ENCODE measurements around the gene CREB3L2. TPM values are rescaled to one million over a fixed set of nuclear protein-coding genes. Genes with fewer than 3 reads are reported as not detected.
"Not testable (repeated sequence)": the region's sequence is repeated elsewhere in the genome, so short reads cannot be mapped to it uniquely, and the experiment has no call there.

CREB3L2 gene, protein sequence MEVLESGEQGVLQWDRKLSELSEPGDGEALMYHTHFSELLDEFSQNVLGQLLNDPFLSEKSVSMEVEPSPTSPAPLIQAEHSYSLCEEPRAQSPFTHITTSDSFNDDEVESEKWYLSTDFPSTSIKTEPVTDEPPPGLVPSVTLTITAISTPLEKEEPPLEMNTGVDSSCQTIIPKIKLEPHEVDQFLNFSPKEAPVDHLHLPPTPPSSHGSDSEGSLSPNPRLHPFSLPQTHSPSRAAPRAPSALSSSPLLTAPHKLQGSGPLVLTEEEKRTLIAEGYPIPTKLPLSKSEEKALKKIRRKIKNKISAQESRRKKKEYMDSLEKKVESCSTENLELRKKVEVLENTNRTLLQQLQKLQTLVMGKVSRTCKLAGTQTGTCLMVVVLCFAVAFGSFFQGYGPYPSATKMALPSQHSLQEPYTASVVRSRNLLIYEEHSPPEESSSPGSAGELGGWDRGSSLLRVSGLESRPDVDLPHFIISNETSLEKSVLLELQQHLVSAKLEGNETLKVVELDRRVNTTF
- 10 to 100 TPM; 45.2 to 61.6 (median 50.8) TPM for polyA plus RNA-seq (ENCODE audit: insufficient read depth in 1 of 5, insufficient read length in 5 of 5, low replicate concordance in 1 of 5)
- long read RNA-seq, donor 1, full-length matches to known transcripts, result 10 of 15 reads
- long read RNA-seq, donor 1, partial matches to known transcripts, result 5 of 15 reads
- long read RNA-seq, donor 1, other reads (novel, unspliced or antisense), result 0 of 15 reads
- long read RNA-seq, donor 2, full-length matches to known transcripts, result 2 of 11 reads
- long read RNA-seq, donor 2, partial matches to known transcripts, result 9 of 11 reads
- long read RNA-seq, donor 2, other reads (novel, unspliced or antisense), result 0 of 11 reads
- long read RNA-seq, donor 3, full-length matches to known transcripts, result 4 of 4 reads
- long read RNA-seq, donor 3, partial matches to known transcripts, result 0 of 4 reads
- long read RNA-seq, donor 3, other reads (novel, unspliced or antisense), result 0 of 4 reads
- long read RNA-seq, donor 4, full-length matches to known transcripts, result 3 of 20 reads
- long read RNA-seq, donor 4, partial matches to known transcripts, result 17 of 20 reads
- long read RNA-seq, donor 4, other reads (novel, unspliced or antisense), result 0 of 20 reads
- long read RNA-seq, donor 5, full-length matches to known transcripts, result 10 of 21 reads
- long read RNA-seq, donor 5, partial matches to known transcripts, result 11 of 21 reads
- long read RNA-seq, donor 5, other reads (novel, unspliced or antisense), result 0 of 21 reads
- long read RNA-seq, donor 6, full-length matches to known transcripts, result 12 of 27 reads
- long read RNA-seq, donor 6, partial matches to known transcripts, result 15 of 27 reads
- long read RNA-seq, donor 6, other reads (novel, unspliced or antisense), result 0 of 27 reads
- long read RNA-seq, donor 7, full-length matches to known transcripts, result 8 of 14 reads
- long read RNA-seq, donor 7, partial matches to known transcripts, result 6 of 14 reads
- long read RNA-seq, donor 7, other reads (novel, unspliced or antisense), result 0 of 14 reads
- long read RNA-seq, donor 8, full-length matches to known transcripts, result 1 of 1 reads
- long read RNA-seq, donor 8, partial matches to known transcripts, result 0 of 1 reads
- long read RNA-seq, donor 8, other reads (novel, unspliced or antisense), result 0 of 1 reads

- DNase-seq, result peak in 1 of 2 donors; percentile 68
These were observed at the start of gene CREB3L2 for GRCh38 chr7:138001529-138002095. Gene CREB3L2, minus strand, starts transcription at chr7:138002086. Its CDS starts 381 bp downstream, at chr7:138001705.

GRCh38 chr7:138049505-138050116 lies 47.7 kb upstream of the CREB3L2 start:
- no peak for DNase-seq

- DNase-seq, result no peak
These were observed 46.0 kb upstream of the CREB3L2 start for GRCh38 chr7:138047907-138048306.

GRCh38 chr7:138044897-138045296 lies 43.0 kb upstream of the CREB3L2 start:
- no peak for DNase-seq

- not testable (repeated sequence) for DNase-seq
These were observed 38.2 kb upstream of the CREB3L2 start for GRCh38 chr7:138040063-138040462.

GRCh38 chr7:138036135-138036534 lies 34.2 kb upstream of the CREB3L2 start:
- no peak for DNase-seq

DNA sequence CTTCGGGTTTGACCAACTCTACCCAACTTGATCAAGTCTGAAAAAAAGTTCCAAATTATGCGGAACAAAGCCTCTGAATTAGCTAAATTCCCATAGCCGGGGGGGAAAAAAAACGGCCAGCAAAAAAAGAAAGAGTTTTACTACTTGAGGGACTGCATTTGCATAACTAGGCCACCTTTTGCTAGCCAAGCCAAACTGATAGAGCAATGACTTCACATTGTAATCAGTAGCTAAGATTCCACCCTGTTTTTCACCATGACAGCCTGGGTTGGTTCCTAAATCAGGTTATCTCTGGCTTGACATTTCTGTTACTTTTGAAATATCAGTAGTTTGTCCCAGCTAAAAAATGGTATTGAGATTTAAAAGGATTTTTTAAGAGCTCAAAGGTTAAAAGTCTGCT lies 31.4 kb upstream of the CREB3L2 start:
- DNase-seq, result no peak

- DNase-seq, result no peak
These were observed 30.9 kb upstream of the CREB3L2 start for GRCh38 chr7:138032770-138033169.

- no peak for DNase-seq
These were observed 30.3 kb upstream of the CREB3L2 start for GRCh38 chr7:138032186-138032585.

- no peak for DNase-seq
These were observed 28.9 kb upstream of the CREB3L2 start for GRCh38 chr7:138030679-138031351.

DNA sequence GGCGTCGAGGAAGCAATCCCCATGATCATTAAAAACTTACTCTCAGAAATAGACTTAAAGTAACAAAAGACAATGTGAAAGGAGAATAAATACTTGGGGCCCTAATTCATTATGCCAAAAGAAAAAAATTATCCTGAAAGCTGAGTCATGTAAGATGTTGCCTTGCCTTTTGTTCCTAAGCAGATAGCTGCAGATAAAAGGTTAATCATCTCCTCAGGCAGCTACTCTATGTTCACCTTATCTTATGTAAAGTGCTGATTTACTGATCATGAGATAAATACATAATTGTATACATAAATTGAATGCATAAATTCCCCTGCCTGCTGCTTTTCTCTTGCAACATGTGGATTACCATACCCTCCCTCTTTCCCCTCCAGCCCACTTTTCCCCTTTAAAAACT lies 28.1 kb upstream of the CREB3L2 start:
- DNase-seq, result no peak

- DNase-seq, result no peak
These were observed 27.2 kb upstream of the CREB3L2 start for GRCh38 chr7:138029126-138029525.

DNA sequence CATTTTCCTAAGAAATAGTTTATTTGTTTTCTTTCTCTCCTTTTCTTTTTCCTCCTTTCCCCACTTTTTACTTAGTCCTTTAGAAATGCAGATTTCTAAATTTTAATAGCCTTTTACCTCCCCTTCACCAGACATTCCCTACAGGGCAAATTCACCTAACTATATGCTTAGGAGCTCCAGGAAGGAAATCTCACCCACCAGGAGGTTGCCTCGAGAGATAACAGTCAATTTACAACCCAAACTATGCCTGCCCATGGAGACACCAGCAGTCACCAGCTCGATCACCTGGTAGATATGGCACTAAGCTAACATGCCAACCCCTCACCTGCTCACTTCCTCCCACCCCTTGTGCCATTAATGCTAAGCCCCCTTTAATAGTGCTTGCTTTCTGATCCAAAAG lies 25.2 kb upstream of the CREB3L2 start:
- no peak for DNase-seq

- DNase-seq, result no peak
These were observed 23.6 kb upstream of the CREB3L2 start for GRCh38 chr7:138025215-138026186.

DNA sequence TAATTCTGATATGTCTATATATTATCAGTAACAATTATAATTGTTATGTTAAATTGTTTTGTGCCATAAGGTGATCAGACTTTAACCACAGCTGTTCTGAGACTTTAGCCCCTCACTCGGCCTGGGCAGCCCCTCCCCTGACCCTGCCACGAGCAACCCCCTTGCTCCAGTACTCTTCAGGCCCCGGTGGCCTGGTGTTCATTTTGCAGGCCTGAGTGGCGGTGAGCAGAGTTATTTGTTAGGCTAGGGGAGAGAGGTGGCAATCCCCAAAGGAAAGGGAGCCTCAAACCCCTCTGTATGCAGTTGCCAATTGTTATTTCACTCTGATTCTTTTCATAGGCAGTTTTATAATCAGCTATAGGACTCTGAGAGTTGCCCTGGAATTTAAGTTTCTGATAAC lies 22.9 kb upstream of the CREB3L2 start:
- DNase-seq, result no peak

GRCh38 chr7:138024343-138024691 lies 22.4 kb upstream of the CREB3L2 start:
- DNase-seq, result no peak

GRCh38 chr7:138023618-138024342 lies 21.9 kb upstream of the CREB3L2 start:
- no peak for DNase-seq

- DNase-seq, result no peak
These were observed 20.0 kb upstream of the CREB3L2 start for GRCh38 chr7:138021889-138022288.
